Measurements from ENCODE around the gene SYT11.

DNA sequence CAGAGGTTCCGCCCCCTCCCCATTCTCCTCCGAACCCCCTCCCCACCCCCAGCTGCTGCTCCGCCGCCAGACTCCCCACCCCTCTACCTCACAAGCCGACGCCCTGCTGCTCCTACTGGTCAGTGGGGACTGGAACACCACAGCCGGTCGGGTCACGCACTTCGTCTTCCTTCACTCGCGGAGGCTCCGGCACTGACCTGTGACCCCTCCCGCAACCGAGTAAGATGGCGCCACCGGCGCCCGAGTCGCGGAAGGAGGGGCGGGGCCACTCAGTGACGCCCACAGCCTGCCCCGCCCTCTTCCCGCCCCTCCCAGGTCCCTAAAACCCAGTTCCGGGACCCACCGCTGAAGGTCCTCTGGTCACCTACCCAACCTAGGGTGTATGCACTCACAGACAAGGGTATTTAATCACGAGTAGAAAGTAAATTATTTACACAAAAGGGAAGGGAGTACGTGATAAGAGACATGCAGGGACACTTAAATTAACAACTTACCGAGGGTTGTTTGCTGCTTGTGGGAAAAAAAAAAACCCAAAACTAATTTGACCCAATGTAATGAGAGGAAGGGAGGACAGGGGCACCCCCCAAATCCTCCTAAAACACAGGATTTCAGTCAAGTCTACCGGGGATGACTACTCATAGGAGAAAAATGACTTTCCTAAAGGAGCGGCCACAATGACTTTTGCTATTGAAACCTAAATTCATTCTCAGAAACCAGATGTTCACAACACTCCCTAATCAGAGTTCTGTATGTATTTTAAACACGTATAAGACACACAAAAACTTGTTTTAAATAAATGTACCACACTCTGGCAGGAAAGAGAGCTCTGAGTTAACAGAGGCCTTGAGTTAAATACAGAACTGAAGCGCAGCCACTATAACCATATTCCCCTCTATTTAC is 52.0 kb downstream of the SYT11 start, which contains the start of gene RIT1:
- TF ChIP-seq, protein P1, sequence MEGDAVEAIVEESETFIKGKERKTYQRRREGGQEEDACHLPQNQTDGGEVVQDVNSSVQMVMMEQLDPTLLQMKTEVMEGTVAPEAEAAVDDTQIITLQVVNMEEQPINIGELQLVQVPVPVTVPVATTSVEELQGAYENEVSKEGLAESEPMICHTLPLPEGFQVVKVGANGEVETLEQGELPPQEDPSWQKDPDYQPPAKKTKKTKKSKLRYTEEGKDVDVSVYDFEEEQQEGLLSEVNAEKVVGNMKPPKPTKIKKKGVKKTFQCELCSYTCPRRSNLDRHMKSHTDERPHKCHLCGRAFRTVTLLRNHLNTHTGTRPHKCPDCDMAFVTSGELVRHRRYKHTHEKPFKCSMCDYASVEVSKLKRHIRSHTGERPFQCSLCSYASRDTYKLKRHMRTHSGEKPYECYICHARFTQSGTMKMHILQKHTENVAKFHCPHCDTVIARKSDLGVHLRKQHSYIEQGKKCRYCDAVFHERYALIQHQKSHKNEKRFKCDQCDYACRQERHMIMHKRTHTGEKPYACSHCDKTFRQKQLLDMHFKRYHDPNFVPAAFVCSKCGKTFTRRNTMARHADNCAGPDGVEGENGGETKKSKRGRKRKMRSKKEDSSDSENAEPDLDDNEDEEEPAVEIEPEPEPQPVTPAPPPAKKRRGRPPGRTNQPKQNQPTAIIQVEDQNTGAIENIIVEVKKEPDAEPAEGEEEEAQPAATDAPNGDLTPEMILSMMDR (conservative IDR thresholded peaks at IDR 0.05; ENCODE audit: low read length) = no peak
- TF ChIP-seq EZH2phosphoT487 (IDR thresholded peaks at IDR 0.05; ENCODE audit: borderline replicate concordance) = no peak
